ENCODE data around the gene FAM9A. TPM values are rescaled to one million over a fixed set of nuclear protein-coding genes. Genes with fewer than 3 reads are reported as not detected.

FAM9A gene
- total and polyA plus RNA-seq, 2 of the 8 experiments (the other 6 are each of a cell fraction or from before 2014, with no cell fraction given), result not detected

DNA sequence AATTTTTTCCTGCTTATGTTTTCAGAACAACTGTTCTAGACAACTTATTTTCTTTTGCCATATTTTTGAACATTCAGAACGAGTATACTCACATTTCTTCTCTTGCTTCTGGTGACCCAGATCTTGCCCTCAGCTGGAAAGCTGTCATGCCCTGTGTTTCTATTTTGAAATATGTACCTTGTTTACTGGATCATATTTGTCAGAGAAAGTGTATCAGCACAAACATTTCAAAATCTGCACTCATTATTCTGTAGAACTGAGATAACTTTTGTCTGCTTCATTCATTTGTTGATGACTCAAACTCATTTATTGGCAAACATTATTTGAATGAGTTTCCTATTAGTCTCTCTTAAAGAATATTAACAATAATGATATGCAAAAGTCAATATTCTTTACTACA, 46.2 kb upstream of the FAM9A start (continued):
- TF ChIP-seq, protein P1, sequence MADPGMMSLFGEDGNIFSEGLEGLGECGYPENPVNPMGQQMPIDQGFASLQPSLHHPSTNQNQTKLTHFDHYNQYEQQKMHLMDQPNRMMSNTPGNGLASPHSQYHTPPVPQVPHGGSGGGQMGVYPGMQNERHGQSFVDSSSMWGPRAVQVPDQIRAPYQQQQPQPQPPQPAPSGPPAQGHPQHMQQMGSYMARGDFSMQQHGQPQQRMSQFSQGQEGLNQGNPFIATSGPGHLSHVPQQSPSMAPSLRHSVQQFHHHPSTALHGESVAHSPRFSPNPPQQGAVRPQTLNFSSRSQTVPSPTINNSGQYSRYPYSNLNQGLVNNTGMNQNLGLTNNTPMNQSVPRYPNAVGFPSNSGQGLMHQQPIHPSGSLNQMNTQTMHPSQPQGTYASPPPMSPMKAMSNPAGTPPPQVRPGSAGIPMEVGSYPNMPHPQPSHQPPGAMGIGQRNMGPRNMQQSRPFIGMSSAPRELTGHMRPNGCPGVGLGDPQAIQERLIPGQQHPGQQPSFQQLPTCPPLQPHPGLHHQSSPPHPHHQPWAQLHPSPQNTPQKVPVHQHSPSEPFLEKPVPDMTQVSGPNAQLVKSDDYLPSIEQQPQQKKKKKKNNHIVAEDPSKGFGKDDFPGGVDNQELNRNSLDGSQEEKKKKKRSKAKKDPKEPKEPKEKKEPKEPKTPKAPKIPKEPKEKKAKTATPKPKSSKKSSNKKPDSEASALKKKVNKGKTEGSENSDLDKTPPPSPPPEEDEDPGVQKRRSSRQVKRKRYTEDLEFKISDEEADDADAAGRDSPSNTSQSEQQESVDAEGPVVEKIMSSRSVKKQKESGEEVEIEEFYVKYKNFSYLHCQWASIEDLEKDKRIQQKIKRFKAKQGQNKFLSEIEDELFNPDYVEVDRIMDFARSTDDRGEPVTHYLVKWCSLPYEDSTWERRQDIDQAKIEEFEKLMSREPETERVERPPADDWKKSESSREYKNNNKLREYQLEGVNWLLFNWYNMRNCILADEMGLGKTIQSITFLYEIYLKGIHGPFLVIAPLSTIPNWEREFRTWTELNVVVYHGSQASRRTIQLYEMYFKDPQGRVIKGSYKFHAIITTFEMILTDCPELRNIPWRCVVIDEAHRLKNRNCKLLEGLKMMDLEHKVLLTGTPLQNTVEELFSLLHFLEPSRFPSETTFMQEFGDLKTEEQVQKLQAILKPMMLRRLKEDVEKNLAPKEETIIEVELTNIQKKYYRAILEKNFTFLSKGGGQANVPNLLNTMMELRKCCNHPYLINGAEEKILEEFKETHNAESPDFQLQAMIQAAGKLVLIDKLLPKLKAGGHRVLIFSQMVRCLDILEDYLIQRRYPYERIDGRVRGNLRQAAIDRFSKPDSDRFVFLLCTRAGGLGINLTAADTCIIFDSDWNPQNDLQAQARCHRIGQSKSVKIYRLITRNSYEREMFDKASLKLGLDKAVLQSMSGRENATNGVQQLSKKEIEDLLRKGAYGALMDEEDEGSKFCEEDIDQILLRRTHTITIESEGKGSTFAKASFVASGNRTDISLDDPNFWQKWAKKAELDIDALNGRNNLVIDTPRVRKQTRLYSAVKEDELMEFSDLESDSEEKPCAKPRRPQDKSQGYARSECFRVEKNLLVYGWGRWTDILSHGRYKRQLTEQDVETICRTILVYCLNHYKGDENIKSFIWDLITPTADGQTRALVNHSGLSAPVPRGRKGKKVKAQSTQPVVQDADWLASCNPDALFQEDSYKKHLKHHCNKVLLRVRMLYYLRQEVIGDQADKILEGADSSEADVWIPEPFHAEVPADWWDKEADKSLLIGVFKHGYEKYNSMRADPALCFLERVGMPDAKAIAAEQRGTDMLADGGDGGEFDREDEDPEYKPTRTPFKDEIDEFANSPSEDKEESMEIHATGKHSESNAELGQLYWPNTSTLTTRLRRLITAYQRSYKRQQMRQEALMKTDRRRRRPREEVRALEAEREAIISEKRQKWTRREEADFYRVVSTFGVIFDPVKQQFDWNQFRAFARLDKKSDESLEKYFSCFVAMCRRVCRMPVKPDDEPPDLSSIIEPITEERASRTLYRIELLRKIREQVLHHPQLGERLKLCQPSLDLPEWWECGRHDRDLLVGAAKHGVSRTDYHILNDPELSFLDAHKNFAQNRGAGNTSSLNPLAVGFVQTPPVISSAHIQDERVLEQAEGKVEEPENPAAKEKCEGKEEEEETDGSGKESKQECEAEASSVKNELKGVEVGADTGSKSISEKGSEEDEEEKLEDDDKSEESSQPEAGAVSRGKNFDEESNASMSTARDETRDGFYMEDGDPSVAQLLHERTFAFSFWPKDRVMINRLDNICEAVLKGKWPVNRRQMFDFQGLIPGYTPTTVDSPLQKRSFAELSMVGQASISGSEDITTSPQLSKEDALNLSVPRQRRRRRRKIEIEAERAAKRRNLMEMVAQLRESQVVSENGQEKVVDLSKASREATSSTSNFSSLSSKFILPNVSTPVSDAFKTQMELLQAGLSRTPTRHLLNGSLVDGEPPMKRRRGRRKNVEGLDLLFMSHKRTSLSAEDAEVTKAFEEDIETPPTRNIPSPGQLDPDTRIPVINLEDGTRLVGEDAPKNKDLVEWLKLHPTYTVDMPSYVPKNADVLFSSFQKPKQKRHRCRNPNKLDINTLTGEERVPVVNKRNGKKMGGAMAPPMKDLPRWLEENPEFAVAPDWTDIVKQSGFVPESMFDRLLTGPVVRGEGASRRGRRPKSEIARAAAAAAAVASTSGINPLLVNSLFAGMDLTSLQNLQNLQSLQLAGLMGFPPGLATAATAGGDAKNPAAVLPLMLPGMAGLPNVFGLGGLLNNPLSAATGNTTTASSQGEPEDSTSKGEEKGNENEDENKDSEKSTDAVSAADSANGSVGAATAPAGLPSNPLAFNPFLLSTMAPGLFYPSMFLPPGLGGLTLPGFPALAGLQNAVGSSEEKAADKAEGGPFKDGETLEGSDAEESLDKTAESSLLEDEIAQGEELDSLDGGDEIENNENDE (IDR thresholded peaks at IDR 0.05; ENCODE audit: insufficient replicate concordance, low read length), result no peak
- no peak for TF ChIP-seq TAF1 (IDR thresholded peaks at IDR 0.05; ENCODE audit: low read depth, low read length)
- TF ChIP-seq RXRA (IDR thresholded peaks at IDR 0.05; ENCODE audit: insufficient read depth, low read depth, low read length), result no peak
- no peak for TF ChIP-seq JUND (IDR thresholded peaks at IDR 0.05; ENCODE audit: low read length)
- no peak for TF ChIP-seq TAF7 (optimal IDR thresholded peaks at IDR 0.05; ENCODE audit: borderline replicate concordance, low read depth, low read length)
- no peak for TF ChIP-seq ZNF274 (IDR thresholded peaks at IDR 0.05; ENCODE audit: borderline replicate concordance, extremely low read depth, low read length)
- TF ChIP-seq POU5F1 (IDR thresholded peaks at IDR 0.05; ENCODE audit: low read depth, low read length), result no peak
- TF ChIP-seq, protein P2, sequence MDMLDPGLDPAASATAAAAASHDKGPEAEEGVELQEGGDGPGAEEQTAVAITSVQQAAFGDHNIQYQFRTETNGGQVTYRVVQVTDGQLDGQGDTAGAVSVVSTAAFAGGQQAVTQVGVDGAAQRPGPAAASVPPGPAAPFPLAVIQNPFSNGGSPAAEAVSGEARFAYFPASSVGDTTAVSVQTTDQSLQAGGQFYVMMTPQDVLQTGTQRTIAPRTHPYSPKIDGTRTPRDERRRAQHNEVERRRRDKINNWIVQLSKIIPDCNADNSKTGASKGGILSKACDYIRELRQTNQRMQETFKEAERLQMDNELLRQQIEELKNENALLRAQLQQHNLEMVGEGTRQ (IDR thresholded peaks at IDR 0.05; ENCODE audit: low read length), result no peak

Measured in H1 (cell line).